NOMO-1 treated with DMSO at 0.1 percent for 48 hours (cell line): Measurements from ENCODE around the gene SGPP1.
"Not testable (repeated sequence)": the region's sequence is repeated elsewhere in the genome, so short reads cannot be mapped to it uniquely, and the experiment has no call there.

ENCODE experiments used
- DNase-seq: peaks from one replicate; lab custom pipeline; 2025; ENCODE audit not compliant: unreplicated experiment; lab: John Stamatoyannopoulos, UW

SGPP1 gene

DNA sequence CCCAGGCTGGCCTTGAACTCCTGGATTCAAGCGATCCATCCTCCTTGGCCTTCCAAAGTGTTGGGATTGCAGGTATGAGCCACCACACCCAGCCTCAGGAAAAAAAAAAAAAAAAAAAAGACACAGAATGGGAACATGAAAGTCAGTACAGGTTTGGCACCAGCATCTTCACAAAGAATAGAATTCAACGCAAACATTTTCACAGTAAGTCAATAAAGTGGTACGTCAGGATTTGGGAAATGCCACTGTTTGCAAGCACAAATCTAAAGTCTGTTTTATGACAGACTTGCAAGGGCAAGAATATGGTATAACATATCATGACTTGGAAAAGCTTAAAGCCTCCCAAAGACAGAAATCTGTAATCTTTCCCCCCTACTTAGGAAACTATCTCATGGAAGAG is 51.2 kb downstream of the SGPP1 start:
- no peak for DNase-seq

DNA sequence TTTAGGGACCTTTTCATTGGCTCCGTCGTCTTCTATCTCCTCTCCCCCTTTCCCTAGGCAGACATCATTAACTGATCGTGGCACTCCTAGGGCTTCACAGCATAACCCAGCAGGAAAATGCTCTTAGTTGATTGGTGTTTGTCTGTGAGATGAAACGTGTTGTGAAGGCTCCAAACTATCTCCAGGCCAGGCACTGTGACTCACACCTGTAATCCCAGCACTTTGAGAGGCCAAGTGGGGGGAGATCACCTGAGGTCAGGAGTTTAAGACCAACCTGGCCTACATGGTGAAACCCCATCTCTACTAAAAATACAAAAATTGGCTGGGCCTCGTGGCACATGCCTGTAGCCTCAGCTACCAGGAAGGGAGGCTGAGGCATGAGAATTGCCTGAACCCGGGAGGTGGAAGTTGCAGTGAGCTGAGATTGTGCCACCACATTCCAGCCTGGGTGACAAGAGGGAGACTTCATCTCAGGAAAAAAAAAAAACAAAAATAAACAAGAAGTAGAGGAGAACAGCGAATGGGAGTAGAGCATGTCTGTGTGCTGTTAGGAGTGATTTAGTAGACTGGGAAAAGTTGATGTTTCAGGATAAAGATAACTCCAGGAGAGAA is 53.9 kb downstream of the SGPP1 start:
- DNase-seq: no peak

DNA sequence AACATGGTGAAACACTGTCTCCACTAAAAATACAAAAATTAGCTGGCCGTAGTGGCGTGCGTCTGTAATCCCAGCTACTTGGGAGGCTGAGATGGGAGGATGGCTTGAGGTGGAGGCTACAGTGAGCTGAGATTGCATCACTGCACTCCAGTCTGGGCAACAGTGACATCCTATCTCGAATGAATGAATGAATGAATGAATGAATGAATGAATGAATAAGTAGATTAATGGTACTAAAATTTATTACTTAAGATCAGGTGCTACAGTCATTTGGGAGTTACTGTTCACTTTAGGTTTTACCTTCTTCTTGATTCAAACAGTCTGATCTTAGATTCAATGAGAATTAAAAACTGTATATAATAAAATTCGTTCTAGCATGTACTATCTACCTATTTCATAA is 54.6 kb downstream of the SGPP1 start:
- no peak for DNase-seq

DNA sequence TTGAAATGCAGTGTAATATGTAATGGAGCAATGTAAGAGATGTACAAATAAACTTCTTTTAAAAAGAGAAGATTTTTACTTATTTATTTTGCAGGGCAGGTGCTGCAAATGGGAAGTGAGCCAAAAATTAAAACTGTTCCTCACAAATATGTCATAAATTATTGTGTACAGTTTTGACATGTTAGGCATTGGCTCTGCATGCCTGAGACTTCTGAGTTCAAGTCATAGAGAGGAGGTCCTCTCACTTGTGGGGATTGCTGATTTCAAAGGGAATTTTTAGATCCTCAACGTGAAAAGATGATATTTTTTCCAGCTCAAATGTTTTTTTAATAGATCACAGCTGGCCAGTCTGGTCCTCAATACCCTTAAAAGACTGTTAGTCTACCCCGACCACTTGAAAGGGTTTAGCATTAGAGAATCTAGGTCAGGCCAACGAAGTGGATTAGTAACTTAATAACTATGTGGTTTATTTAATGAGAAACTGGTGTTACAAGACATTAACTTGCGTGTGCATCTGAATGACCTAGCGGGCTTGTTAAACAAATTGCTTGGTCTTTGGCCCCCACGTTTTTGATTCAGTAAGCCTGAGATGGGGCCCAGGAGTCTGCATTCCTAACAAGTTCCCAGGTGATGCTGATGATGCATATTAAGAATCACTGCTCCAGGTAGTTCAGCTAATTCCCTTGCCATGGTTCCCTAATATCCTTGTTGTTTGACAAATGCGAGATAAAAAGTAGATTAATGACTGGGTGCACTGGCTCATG is 55.3 kb downstream of the SGPP1 start:
- DNase-seq: no peak

DNA sequence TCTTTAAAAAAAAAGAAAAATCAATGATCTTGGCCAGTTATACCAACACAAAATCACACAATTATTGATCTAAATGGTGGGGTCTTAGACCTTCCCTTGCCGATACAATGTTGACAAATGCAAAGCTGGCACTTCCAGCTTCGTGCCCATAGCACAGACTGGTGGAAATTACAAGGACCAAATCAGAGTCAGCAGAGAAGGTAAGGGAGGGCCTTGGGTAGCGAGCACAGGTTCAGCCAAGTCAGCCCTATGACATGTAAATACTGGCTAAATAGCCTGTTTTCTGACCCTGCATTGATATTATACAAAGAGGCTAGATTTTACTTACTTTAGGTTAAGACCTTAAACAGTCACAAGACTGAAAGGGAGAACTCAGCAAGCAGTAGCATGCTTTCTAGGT is 55.9 kb downstream of the SGPP1 start:
- no peak for DNase-seq

DNA sequence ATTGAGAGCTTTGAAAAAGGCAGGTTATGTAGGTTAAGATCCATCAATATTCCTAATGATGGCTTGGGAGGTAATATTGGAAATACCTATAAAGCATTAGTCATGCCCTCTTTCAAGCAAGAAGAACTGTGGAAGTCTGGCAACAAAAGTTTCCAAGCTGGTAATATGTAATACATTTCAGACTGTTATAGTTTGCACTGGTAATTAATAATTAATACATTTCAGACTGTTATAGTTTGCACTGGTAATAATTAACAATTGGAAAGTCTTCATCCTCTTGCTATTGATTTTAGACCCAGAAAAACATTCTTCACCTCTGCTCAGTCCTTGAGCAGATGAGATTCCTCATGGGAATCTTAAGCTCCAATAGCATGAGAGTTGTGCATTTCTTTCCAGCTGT is 57.2 kb downstream of the SGPP1 start:
- no peak for DNase-seq

DNA sequence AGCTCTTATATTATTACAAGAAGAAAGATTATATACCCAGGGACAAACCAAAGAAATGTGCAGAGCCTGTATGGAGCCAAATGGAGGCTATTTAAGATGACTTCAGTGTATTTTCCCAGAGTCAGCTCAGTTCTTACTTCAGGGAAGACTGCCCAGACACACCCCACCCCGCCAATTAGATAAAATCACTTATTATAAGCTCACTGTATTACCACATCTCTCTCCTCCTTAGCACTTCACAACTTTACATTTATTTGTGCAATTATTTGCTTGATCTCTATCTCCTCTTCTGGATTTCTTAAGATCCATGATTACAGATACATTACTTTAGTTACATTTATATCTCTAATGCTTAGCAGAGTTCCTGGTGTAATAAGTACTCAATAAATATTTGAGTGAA is 61.5 kb downstream of the SGPP1 start:
- DNase-seq: no peak

DNA sequence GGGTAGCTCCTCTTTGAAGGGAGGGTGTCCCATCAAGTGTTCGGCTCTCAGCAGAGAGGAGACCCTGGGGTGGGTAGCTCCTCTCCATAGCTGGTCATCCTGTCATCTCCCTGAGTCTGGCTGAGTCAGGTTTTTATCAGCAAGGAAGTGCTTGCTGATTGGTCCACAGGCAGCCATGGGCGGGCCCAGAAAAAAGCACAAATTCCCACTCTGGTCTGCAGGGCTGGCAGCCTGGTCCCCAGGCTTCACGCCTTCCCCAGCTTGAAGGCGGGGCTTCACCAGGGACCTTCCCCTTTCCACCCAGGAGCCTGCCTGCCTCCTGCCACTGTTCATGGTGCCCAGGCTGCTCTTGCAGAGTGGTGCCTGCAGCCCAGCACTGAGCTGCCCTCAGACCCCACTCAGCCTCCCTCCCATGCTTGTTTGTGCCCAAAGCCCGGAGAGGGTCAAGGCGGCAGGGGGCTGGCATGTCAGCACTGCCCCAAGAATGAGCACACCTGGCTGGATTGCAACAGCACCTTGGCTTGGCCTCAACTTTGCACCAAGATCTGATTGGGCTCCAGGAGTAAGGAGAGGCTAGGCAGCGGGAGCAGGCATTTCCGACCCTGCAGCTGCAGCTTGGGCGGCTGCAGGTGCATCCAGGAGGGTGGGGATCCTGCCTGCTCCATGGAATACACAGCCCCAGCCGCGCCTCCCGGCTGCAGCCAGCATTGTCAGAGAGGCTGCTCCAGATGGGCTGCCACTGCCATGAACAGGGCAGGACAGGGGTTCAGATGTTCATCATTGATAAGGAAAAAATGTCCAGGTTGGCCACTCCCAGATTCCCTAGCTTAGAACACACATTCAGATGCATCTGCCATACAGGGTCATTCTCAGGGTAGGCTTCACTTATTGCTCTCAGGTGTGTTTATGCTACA is 64.2 kb downstream of the SGPP1 start:
- no peak for DNase-seq

DNA sequence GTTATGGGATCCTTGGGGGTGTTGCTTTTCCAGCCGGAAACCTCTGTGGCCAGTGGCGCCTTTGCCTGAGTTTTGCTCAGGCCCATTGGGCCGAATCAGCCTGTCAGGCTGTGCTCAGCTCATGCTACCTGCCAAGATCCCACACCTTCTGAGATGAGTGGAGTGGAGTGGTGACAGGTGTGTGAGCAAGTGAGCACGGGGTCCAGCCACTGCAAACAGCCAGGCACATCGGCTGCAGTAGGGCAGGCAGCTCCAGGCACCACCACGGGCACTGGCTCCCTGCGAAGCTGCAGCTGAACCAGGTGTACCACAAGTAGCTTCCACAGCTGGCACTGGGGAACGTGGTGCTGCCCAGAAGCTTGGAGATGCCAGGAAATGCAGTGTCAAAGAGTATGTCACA is 65.1 kb downstream of the SGPP1 start:
- DNase-seq: no peak

DNA sequence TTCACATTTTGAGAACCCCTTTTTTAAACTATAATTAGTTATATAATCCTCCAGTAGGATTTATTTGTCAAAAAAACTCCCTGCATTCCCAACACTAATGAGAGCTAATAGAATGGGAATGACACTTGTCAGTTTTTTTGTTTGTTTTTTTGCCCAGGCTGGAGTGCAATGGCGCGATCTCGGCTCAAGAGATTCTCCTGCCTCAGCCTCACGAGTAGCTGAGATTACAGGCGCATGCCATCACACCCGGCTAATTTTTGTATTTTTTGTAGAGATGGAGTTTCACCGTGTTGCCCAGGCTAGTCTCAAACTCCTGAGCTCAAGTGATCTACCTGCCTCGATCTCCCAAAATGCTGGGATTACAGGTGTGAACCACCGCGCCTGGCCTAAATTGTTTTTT is 66.0 kb downstream of the SGPP1 start:
- not testable (repeated sequence) for DNase-seq

DNA sequence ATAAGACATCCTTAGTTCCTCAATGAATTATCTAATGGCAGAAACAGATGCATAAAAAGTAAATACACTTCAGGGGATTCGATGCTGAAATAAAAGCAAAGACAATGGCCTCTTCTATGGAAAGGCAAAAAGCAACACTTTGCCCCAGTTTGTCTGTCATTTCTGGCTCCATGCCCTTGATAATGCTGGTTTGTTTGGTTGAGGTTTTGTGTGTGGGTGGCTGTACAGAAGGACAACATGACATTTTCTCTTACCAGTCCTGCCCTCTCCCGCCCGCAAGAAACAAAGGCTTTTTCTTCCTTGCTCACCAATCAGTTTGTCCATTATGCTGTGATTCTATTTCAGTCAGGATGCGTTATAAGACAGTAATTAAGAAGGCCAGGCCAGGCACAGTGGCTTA is 68.1 kb downstream of the SGPP1 start:
- DNase-seq: no peak

DNA sequence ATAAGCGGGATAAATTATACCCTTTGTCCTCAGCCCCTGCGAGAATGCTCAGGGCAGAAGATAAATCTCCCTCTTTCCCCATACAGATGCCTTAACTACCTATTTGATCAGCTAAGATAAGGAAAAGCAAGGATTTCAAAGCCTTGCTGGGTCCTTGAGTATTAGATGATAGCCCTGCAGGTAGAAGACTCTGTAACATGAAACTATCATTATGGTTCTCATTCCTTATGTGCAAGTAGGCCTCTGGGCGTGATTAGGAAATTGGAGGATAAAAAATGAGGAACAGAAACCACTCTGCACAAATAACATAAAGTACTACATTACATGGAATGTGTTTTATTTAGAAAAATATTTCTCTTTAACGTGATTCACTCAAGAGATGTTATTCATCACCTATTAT is 71.7 kb downstream of the SGPP1 start:
- DNase-seq: peak; percentile 80

DNA sequence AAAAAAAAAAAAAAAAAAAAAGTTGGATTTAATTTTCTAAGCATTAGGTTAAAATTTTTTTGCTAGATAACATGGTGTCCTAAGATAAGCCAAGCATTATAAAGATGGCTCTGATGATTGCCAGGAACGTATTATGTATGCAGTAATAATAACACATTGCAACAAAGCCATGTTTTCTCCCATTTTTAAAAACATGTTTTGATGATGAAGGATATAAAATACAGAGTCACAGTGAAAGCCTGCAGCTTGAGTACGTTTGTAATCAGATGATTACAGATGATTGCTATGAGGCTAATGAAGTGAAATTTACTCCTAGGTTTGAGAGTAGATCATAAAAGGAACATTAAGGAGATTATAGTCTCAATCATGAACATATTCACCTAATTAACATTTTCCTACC is 72.9 kb downstream of the SGPP1 start:
- DNase-seq: no peak

DNA sequence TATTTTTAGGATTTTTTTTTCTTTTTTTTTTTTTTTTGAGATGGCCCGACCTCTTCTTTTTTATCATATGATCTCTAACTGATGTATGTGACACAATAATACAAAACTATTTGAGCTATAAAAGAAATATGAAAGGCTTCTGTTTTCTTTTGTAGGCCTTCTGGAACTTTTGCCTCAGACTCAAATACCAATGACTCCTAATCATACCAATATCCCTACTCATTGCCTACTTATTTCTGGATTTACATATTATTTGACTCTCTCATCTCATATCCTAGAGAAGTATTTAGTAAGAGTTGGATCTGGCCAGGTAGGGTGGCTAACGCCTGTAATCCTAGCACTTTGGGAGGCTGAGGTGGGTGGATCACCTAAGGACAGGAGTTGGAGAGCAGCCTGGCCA is 73.5 kb downstream of the SGPP1 start:
- no peak for DNase-seq

DNA sequence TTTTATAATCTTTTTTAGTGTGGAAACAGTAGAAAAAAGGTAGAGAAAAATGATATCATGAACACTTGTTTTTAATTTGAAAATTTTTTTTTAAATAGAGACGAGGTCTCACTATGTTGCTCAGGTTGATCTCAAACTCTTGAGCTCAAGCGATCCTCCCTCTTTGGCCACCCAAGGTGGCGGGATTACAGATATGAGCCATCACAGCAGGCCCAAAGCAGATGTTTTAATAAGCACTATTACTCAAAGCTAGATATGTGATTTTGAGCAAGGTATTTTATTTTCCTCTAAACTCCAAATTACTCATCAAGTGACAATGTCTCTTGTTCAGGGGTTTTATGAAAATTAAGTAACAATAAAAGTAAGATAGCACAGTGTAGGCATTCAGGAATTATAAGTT is 75.5 kb downstream of the SGPP1 start:
- DNase-seq: no peak

DNA sequence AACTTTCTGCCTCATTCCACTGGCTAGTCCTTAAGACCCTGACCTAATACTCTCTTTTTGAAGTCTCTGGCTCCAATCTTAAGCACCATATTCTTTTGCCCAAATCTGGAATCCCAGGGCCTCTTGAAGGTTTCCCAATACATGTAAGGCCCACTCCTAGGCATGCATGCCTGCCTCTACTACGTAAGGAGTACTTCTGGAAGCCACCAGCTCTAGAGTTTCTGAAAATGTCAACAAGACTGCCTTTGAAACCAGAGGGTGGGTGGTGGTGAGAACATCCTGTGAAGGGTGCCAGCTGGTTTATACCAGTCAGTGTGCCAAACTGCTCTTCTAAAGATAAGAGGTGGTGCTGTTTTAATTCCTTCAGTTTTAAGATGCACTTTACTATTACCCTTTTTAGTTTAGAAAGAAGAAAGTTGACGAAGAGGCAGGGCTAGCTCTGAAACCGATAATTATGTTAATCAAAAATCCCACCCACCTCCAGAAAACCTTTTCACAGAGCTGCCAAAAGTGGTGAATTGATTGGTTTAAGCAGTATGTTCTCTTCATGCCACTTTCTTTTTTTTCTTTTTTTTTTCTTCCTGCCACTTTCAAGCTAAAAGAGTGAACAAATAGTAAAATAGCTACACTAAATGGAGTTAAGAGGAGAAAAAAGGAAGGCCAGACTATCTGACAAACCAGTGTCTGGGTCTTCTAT is 77.5 kb downstream of the SGPP1 start:
- no peak for DNase-seq

DNA sequence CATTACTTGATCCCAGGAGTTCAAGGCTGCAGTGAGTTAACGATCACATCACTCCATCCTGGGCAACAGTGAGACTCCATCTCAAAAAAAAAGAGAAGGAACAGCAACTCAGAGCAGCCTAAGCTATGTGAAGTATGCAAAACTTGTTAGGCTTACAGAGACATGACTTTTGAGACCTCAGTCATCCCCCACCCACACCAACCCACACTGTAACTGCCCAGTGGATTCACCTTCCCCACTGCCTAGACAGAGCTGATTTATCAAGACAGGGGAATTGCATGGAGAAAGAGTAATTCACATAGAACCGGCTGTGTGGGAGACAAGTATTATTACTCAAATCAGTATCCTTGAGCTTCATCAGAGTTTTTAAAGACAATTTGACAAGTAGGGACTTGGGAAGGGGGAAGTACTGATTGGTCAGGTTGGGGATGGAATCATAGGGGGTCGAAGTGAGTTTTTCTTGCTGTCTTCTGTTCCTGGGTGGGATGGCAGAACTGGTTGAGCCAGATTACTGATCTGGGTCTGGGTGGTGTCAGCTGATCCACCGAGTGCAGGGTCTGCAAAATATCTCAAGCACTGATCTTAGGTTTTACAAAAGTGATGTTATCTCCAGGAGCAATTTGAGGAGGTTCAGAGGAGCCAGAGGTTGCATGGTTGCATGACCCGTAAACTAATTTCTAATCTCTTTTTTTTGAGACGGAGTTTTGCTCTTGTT is 80.0 kb downstream of the SGPP1 start:
- no peak for DNase-seq

DNA sequence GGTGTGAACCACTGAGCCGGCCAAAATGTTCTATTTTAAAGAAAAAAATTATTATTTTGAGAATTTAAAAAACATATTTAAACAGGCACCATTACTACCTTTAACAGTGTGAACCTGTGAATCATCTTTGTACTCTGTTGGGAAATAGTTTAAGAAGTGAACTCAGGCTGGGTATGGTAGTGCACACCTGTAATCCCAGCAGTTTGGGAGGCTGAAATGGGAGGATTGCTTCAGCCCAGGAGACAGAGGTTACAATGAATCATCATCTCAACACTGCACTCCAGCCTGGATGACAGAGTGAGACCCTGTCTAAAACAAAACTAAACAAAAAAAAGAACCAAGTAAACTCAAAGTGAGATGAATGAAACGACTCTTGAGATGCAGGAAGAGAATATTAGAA is 83.1 kb downstream of the SGPP1 start:
- DNase-seq: no peak

DNA sequence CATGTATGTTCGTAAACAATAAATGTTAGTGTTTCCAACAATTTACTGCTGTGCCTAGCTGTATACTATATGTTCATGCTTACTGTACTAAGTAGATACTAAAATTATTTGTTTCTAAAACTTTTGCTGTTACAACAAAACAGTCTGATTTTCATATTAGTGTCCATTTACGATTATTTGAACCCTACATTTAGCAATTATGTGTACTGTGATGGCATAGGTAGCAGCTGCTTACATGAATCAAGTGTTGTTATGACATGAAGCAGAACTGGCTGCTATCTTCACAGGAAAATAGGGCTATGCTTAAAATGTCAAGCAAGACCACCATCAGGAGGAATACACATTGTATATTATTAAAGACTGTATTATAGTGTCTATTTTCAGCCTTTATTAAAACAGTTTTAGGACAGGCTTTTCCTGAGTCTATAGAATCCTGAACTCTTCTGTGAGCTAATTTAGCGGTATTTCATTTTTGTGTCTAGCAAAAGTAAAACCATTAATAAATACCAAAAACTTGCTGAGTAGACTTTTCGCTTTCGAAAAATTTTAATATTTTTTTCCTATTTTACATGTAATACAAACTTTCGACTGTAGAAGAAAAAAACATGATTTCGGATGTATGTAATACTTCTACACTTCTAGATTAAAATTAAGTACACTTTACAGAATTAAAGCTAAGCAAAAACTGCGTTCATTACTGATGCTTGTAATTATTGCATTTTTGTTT is 85.0 kb downstream of the SGPP1 start:
- DNase-seq: no peak

DNA sequence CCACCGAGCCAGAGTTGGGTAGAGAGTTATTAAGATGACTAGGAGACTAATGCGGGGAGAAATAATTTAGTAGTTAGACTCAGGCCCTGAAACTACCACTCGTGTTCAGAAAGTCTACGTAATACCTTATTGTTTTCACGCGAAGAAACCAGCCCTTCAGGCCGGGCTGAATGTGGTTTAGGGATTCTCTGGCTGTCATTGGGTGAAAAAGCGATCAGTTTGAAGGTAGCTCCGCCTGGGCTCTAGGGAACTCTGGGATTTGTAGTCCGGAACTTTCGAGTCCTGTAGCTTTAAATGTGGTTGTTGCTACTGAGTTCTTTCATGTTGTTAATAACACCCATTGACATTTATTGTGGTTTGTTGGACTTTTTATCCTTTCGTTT is 85.6 kb downstream of the SGPP1 start:
- peak; percentile 92 for DNase-seq
